Thyroid gland (tissue), 4 donors: ENCODE results near the gene WDR36.
"Not testable (repeated sequence)": the region's sequence is repeated elsewhere in the genome, so short reads cannot be mapped to it uniquely, and the experiment has no call there.

Experiments
- POLR2A ChIP-seq, 2 donors: fragments of 450-650 bp; IDR thresholded peaks; one replicate each; pipeline ENCODE4 v1.6.1; 2017; ENCODE audit warnings: antibody characterized with exemption in 2 of 2, mild to moderate bottlenecking in 2 of 2, moderate library complexity in 1 of 2
- TF ChIP-seq, protein P1 (sequence below), 6 experiments: fragments of 200-600 bp in 3 of 6; fragments of 450-650 bp in 3 of 6; sonication (generic) in 3 of 6; IDR thresholded peaks; one replicate each; pipeline ENCODE4 v1.5.1; 2016 to 2019; ENCODE audit warnings: antibody characterized with exemption in 6 of 6, mild to moderate bottlenecking in 2 of 6, inconsistent platforms in 1 of 6, moderate library complexity in 1 of 6

DNA sequence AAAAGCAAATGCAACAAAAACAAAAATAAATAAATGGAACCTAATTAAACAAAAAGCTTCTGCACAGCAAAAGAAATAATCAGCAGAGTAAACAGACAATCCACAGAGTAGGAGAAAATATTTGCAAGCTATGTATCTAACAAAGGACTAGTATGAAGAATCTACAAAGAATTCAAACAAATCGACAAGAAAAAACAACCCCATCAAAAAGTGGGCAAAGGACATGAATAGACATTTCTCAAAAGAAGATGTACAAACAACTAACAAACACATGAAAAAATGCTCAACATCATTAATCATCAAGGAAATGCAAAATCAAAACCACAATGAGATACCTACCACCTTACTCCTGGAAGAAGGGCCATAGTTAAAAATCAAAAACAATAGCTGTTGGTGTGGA lies 49.3 kb downstream of the WDR36 start:
- TF ChIP-seq POLR2A (IDR thresholded peaks at IDR 0.05): not testable (repeated sequence)
- TF ChIP-seq, protein P1, sequence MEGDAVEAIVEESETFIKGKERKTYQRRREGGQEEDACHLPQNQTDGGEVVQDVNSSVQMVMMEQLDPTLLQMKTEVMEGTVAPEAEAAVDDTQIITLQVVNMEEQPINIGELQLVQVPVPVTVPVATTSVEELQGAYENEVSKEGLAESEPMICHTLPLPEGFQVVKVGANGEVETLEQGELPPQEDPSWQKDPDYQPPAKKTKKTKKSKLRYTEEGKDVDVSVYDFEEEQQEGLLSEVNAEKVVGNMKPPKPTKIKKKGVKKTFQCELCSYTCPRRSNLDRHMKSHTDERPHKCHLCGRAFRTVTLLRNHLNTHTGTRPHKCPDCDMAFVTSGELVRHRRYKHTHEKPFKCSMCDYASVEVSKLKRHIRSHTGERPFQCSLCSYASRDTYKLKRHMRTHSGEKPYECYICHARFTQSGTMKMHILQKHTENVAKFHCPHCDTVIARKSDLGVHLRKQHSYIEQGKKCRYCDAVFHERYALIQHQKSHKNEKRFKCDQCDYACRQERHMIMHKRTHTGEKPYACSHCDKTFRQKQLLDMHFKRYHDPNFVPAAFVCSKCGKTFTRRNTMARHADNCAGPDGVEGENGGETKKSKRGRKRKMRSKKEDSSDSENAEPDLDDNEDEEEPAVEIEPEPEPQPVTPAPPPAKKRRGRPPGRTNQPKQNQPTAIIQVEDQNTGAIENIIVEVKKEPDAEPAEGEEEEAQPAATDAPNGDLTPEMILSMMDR (IDR thresholded peaks at IDR 0.05): not testable (repeated sequence)
